IMR-90 (cell line): ENCODE data around the gene RHBDF1. TPM values are rescaled to one million over a fixed set of nuclear protein-coding genes. Genes with fewer than 3 reads are reported as not detected.

Experiments used
- ATAC-seq: fragments of 200-7000 bp; cut with Tn5 transposase; 2 replicates; pipeline ENCODE4 v1.9.1; 2020; ENCODE audit warnings: low read depth, mild to moderate bottlenecking, moderate library complexity
- BruUV-seq: library from RNA; stranded (reverse); fragments of 400-500 nt; replicated peaks from 2 replicates; lab custom pipeline; 2021; lab: Mats Ljungman, UMichigan
- CTCF ChIA-PET: fragments of 300-600 bp; formaldehyde crosslinking; extraction: SDS; loops from one replicate; lab custom pipeline; 2021; ENCODE audit warnings: antibody characterized with exemption; lab: Yijun Ruan, JAX
- POLR2A ChIA-PET: fragments of 300-600 bp; sonication (Branson Sonifier 250); formaldehyde crosslinking; loops from one replicate; lab custom pipeline; 2022; ENCODE audit warnings: antibody characterized with exemption; ENCODE audit not compliant: unreplicated experiment; lab: Charles Lee
- DNase-seq: peaks from one replicate; pipeline ENCODE4 v3.0.0; 2013
- H2AFZ ChIP-seq: replicated peaks from 2 replicates; pipeline ENCODE3; 2013; ENCODE audit warnings: low read length, mild to moderate bottlenecking; ENCODE audit not compliant: poor library complexity
- H2AK5ac ChIP-seq: 2 replicates; pipeline ENCODE4 v1.6.1; 2013; ENCODE audit warnings: low read depth, low read length, inconsistent platforms
- H2AK9ac ChIP-seq: replicated peaks from 2 replicates; pipeline ENCODE3; 2013; ENCODE audit warnings: mild to moderate bottlenecking, low read depth, low read length, moderate library complexity; ENCODE audit not compliant: poor library complexity
- H2BK120ac ChIP-seq: 2 replicates; pipeline ENCODE4 v1.6.1; 2013; ENCODE audit warnings: low read depth, low read length, inconsistent platforms
- H2BK15ac ChIP-seq: 3 replicates; pipeline ENCODE4 v1.6.1; 2013; ENCODE audit warnings: low read depth, low read length, inconsistent platforms
- H2BK20ac ChIP-seq: 2 replicates; pipeline ENCODE4 v1.6.1; 2013; ENCODE audit warnings: low read depth, mild to moderate bottlenecking, inconsistent platforms, low read length, moderate library complexity
- H2BK5ac ChIP-seq: 2 replicates; pipeline ENCODE4 v1.6.1; 2013; ENCODE audit warnings: mild to moderate bottlenecking, low read depth, low read length, inconsistent platforms; ENCODE audit not compliant: poor library complexity, severe bottlenecking
- H3K14ac ChIP-seq: replicated peaks from 2 replicates; pipeline ENCODE4 v1.6.1; 2013; ENCODE audit warnings: low read depth, low read length, inconsistent platforms
- H3K18ac ChIP-seq: 2 replicates; pipeline ENCODE4 v1.6.1; 2013; ENCODE audit warnings: low read depth, low read length, control low read depth
- H3K23ac ChIP-seq: 2 replicates; pipeline ENCODE4 v1.6.1; 2013; ENCODE audit warnings: low read depth, low read length, inconsistent platforms
- H3K27ac ChIP-seq: 2 replicates; pipeline ENCODE4 v1.5.1; 2013; ENCODE audit warnings: mild to moderate bottlenecking, control low read depth, low read length; ENCODE audit not compliant: insufficient read depth
- H3K27me3 ChIP-seq: 2 replicates; pipeline ENCODE4 v1.6.1; 2013; ENCODE audit warnings: low read length; ENCODE audit not compliant: control insufficient read depth, insufficient read depth
- H3K36me3 ChIP-seq: 2 replicates; pipeline ENCODE4 v1.6.1; 2013; ENCODE audit warnings: low read length, mixed read lengths; ENCODE audit not compliant: control insufficient read depth, insufficient read depth
- H3K4ac ChIP-seq: 2 replicates; pipeline ENCODE4 v1.6.1; 2013; ENCODE audit warnings: low read depth, low read length, inconsistent platforms
- H3K4me1 ChIP-seq: 2 replicates; pipeline ENCODE4 v1.6.1; 2013; ENCODE audit warnings: low read length, mixed read lengths; ENCODE audit not compliant: control insufficient read depth, insufficient read depth
- H3K4me2 ChIP-seq: 2 replicates; pipeline ENCODE4 v1.6.1; 2013; ENCODE audit warnings: low read depth, mild to moderate bottlenecking, control low read depth, low read length, moderate library complexity
- H3K4me3 ChIP-seq: 2 replicates; pipeline ENCODE4 v1.5.1; 2013; ENCODE audit warnings: low read depth, mild to moderate bottlenecking, control low read depth, low read length, moderate library complexity; ENCODE audit not compliant: insufficient read depth
- H3K56ac ChIP-seq: 2 replicates; pipeline ENCODE4 v1.6.1; 2013; ENCODE audit warnings: low read length, inconsistent platforms; ENCODE audit not compliant: insufficient read depth; ENCODE audit errors: extremely low read depth
- H3K79me1 ChIP-seq, 2 experiments: 2 replicates each; pipeline ENCODE4 v1.6.1; 2013; ENCODE audit warnings: low read length in 2 of 2, inconsistent platforms in 1 of 2, low read depth in 1 of 2
- H3K9ac ChIP-seq: 2 replicates; pipeline ENCODE4 v1.6.1; 2013; ENCODE audit warnings: low read depth, low read length, control low read depth
- H3K9me1 ChIP-seq: 2 replicates; pipeline ENCODE4 v1.6.1; 2013; ENCODE audit warnings: low read length, inconsistent platforms; ENCODE audit not compliant: insufficient read depth
- H3K9me3 ChIP-seq: 2 replicates; pipeline ENCODE4 v1.6.1; 2013; ENCODE audit warnings: low read length; ENCODE audit not compliant: control insufficient read depth, insufficient read depth
- H4K20me1 ChIP-seq: 2 replicates; pipeline ENCODE4 v1.6.1; 2013; ENCODE audit warnings: low read length, inconsistent platforms; ENCODE audit not compliant: insufficient read depth
- H4K5ac ChIP-seq: 2 replicates; pipeline ENCODE4 v1.6.1; 2013; ENCODE audit warnings: mild to moderate bottlenecking, low read depth, low read length, control low read depth
- H4K8ac ChIP-seq, 2 experiments: 2 replicates each; pipeline ENCODE4 v1.6.1; 2013; ENCODE audit warnings: low read depth in 2 of 2, low read length in 2 of 2, control low read depth in 1 of 2, inconsistent platforms in 1 of 2
- H4K91ac ChIP-seq: 2 replicates; pipeline ENCODE4 v1.6.1; 2013; ENCODE audit warnings: low read depth, low read length, inconsistent platforms; ENCODE audit not compliant: insufficient read depth
- CEBPB ChIP-seq: IDR thresholded peaks from 2 replicates; pipeline ENCODE4 v1.6.1; 2012; ENCODE audit warnings: low read depth, low read length, improper control_type of control experiment
- CHD1 ChIP-seq: IDR thresholded peaks from 2 replicates; pipeline ENCODE4 v1.6.1; 2012; ENCODE audit warnings: low read depth, low read length, improper control_type of control experiment
- FOS ChIP-seq: fragments of 150-350 bp; IDR thresholded peaks from 2 replicates; pipeline ENCODE4 v1.6.1; 2016; ENCODE audit warnings: low read depth, low read length
- MAZ ChIP-seq: IDR thresholded peaks from 2 replicates; pipeline ENCODE4 v1.6.1; 2012; ENCODE audit warnings: low read depth, mild to moderate bottlenecking, low read length, improper control_type of control experiment, moderate library complexity, borderline replicate concordance
- MXI1 ChIP-seq: IDR thresholded peaks from 2 replicates; pipeline ENCODE4 v1.6.1; 2012; ENCODE audit warnings: low read depth, mild to moderate bottlenecking, low read length, moderate library complexity, borderline replicate concordance
- NFE2L2 ChIP-seq: fragments of 150-350 bp; IDR thresholded peaks from 2 replicates; pipeline ENCODE4 v1.6.1; 2016; ENCODE audit warnings: low read depth, mild to moderate bottlenecking, low read length
- POLR2A ChIP-seq: IDR thresholded peaks from 2 replicates; pipeline ENCODE4 v1.6.1; 2012; ENCODE audit warnings: mild to moderate bottlenecking, low read depth, low read length
- RAD21 ChIP-seq: IDR thresholded peaks from 2 replicates; pipeline ENCODE4 v1.6.1; 2012; ENCODE audit warnings: low read length, improper control_type of control experiment
- RCOR1 ChIP-seq: IDR thresholded peaks from 2 replicates; pipeline ENCODE4 v1.6.1; 2012; ENCODE audit warnings: mild to moderate bottlenecking, low read length, improper control_type of control experiment; ENCODE audit not compliant: insufficient replicate concordance
- WGBS, 2 experiments: methylation state at CpG; one replicate each; pipeline versions ENCODE4 v1.1.5 to v1.1.7; 2013; ENCODE audit warnings: missing lambda C conversion rate in 2 of 2; ENCODE audit not compliant: insufficient read length in 1 of 2; ENCODE audit errors: extremely low coverage in 2 of 2; 5-methylcytosine and 5-hydroxymethylcytosine counted together
- dilution Hi-C: fragments of 300-500 bp; cut with HindIII; formaldehyde crosslinking; loops from one replicate; pipeline ENCODE4 v1.14.3; 2018; ENCODE audit warnings: low sequenced_read_pairs; ENCODE audit not compliant: unreplicated experiment
- in situ Hi-C: fragments of 300-500 bp; cut with MboI; formaldehyde crosslinking; loops from 3 replicates; pipeline ENCODE4 v1.14.3; 2019; ENCODE audit warnings: low sequenced_read_pairs, inconsistent platforms, mixed read lengths
- intact Hi-C: fragments of 100-400 bp; cut with micrococcal nuclease; formaldehyde crosslinking; loops from 2 replicates; pipeline ENCODE4 v1.10.0; 2022
- polyA plus RNA-seq, 3 experiments: library from polyadenylated mRNA; depleted of rRNA; stranded (reverse); fragments of >200 nt; gene quantifications; 2 replicates each; pipeline ENCODE4 v1.2.3, GENCODE V29; 2012; ENCODE audit warnings: low replicate concordance in 1 of 3
- total RNA-seq: library from RNA; depleted of rRNA; stranded (reverse); fragments of >200 nt; gene quantifications from 2 replicates; pipeline ENCODE4 v1.2.3, GENCODE V29; 2012
- TF ChIP-seq, protein P1 (sequence below): fragments of 150-350 bp; IDR thresholded peaks from 2 replicates; pipeline ENCODE4 v1.6.1; 2016; ENCODE audit warnings: low read depth, mild to moderate bottlenecking, low read length, moderate library complexity, borderline replicate concordance
- TF ChIP-seq, protein P2 (sequence below): fragments of 150-350 bp; IDR thresholded peaks from 2 replicates; pipeline ENCODE4 v1.6.1; 2017; ENCODE audit warnings: mild to moderate bottlenecking, antibody characterized with exemption, low read length, low read depth

RHBDF1 gene
- total and polyA plus RNA-seq, 2 of the 4 experiments (the other 2 are of a cell fraction): 13.8 to 86.6 TPM

DNA sequence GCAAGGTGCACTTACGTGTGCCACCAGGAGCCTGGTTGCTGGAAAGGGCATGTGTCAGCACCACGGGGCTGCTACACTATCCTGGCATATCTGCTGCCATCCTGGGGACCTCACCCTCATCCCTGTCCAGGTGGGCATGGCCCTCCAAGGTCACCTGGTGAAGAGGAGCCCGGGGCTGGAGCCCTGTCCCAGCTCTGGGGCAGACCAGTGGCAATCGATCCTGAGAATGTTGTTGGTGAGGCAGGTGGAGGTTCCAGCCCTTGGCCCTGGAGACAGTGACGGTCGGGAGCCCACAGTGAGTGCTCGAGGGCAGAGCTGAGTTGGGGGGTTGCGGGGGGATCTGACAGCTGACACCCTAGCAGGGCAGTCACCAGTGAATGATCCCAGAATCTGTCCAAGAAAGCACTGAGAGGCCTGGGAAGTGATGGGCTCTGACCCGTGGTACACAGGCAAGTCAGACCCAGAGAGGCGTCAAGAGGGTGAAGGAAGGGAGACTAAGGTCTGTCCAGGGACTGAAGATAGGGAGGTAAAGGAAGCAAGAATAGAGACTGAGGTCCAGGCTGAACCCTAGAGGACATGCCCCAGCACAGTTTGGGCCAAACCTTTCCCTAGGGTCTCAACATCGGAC is 36.6 kb downstream of the RHBDF1 start:
- Histone ChIP-seq H3K9ac (no peak overlapping the region), H3K4ac (no peak overlapping the region), H3K4me2 (no peak overlapping the region), H3K9me3 (no peaks in the 10 kb centered on the region), H2BK5ac (no peak overlapping the region), H3K4me3 (no peak overlapping the region), H2AK9ac (no peak overlapping the region), H3K4me1 (peaks cover 1% of the 10 kb centered on the region; the same call in 1 of the 2 replicates), H2BK20ac (no peak overlapping the region), H3K27me3 (no peaks in the 10 kb centered on the region), H3K36me3 (no peaks in the 10 kb centered on the region), H2BK15ac (no peak overlapping the region), H2AFZ (no peak overlapping the region), H3K14ac (no peak overlapping the region), H3K27ac (no peak overlapping the region), H3K23ac (no peak overlapping the region), H4K5ac (no peak overlapping the region), H2AK5ac (no peak overlapping the region), H3K79me1 (no peaks in the 10 kb centered on the region), H2BK120ac (no peak overlapping the region), H4K91ac (no peak overlapping the region), H4K8ac (no peak overlapping the region), H3K56ac (no peak overlapping the region), H3K18ac (no peak overlapping the region), H4K20me1 (no peaks in the 10 kb centered on the region), H3K9me1 (peaks cover 4% of the 10 kb centered on the region)
- intact Hi-C loops: no loop called here
- dilution Hi-C loops: no loop called here
- TF ChIP-seq RCOR1 (no peak), CHD1 (no peak), NFE2L2 (no peak), FOS (no peak), MAZ (no peak), POLR2A (no peak), CEBPB (no peak), RAD21 (no peak), MXI1 (no peak)
- TF ChIP-seq, protein P1, sequence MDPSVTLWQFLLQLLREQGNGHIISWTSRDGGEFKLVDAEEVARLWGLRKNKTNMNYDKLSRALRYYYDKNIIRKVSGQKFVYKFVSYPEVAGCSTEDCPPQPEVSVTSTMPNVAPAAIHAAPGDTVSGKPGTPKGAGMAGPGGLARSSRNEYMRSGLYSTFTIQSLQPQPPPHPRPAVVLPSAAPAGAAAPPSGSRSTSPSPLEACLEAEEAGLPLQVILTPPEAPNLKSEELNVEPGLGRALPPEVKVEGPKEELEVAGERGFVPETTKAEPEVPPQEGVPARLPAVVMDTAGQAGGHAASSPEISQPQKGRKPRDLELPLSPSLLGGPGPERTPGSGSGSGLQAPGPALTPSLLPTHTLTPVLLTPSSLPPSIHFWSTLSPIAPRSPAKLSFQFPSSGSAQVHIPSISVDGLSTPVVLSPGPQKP: no peak
- TF ChIP-seq, protein P2, sequence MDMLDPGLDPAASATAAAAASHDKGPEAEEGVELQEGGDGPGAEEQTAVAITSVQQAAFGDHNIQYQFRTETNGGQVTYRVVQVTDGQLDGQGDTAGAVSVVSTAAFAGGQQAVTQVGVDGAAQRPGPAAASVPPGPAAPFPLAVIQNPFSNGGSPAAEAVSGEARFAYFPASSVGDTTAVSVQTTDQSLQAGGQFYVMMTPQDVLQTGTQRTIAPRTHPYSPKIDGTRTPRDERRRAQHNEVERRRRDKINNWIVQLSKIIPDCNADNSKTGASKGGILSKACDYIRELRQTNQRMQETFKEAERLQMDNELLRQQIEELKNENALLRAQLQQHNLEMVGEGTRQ: no peak
- no peak for DNase-seq
- in situ Hi-C loops: no loop called here
- WGBS, 2 experiments: 91% methylated on average over 5 of the region's 11 CpGs; no CpG with 5 or more reads in 1 of the 2 experiments
- no TSS peak for BruUV-seq
- no peak for ATAC-seq
- ChIA-PET CTCF (no interaction called here), POLR2A (no interaction called here)
